Calu3 (cell line): Measurements from ENCODE around the gene B4GALT5. TPM values are rescaled to one million over a fixed set of nuclear protein-coding genes. Genes with fewer than 3 reads are reported as not detected.

Experiments used
- BruUV-seq: library from RNA; stranded (reverse); fragments of 400-500 nt; replicated peaks from 2 replicates; lab custom pipeline; 2021; lab: Mats Ljungman, UMichigan
- CTCF ChIA-PET: fragments of 300-600 bp; sonication (Branson Sonifier 250); formaldehyde crosslinking; loops from one replicate; lab custom pipeline; 2022; ENCODE audit warnings: antibody characterized with exemption; lab: Charles Lee
- DNase-seq: peaks from one replicate; pipeline ENCODE4 v3.0.0; 2022
- H3K27ac Mint-ChIP-seq: one replicate; pipeline ENCODE4 v1.8.0; 2022; ENCODE audit warnings: mixed read lengths; ENCODE audit not compliant: unreplicated experiment
- H3K27me3 Mint-ChIP-seq: one replicate; pipeline ENCODE4 v1.8.0; 2022; ENCODE audit warnings: mixed read lengths; ENCODE audit not compliant: unreplicated experiment
- H3K36me3 Mint-ChIP-seq: one replicate; pipeline ENCODE4 v1.8.0; 2022; ENCODE audit warnings: mild to moderate bottlenecking, moderate library complexity, mixed read lengths; ENCODE audit not compliant: insufficient read depth, unreplicated experiment
- H3K4me1 Mint-ChIP-seq: one replicate; pipeline ENCODE4 v1.8.0; 2022; ENCODE audit warnings: mild to moderate bottlenecking, low read depth, mixed read lengths; ENCODE audit not compliant: unreplicated experiment
- H3K4me3 Mint-ChIP-seq: one replicate; pipeline ENCODE4 v1.8.0; 2022; ENCODE audit warnings: mild to moderate bottlenecking, low read depth, moderate library complexity, mixed read lengths; ENCODE audit not compliant: unreplicated experiment
- H3K9me3 Mint-ChIP-seq: one replicate; pipeline ENCODE4 v1.8.0; 2022; ENCODE audit warnings: low read depth, mixed read lengths; ENCODE audit not compliant: unreplicated experiment
- CTCF ChIP-seq: fragments of 200-600 bp; IDR thresholded peaks from one replicate; pipeline ENCODE4 v1.8.0; 2022; ENCODE audit warnings: antibody characterized with exemption; ENCODE audit not compliant: unreplicated experiment
- intact Hi-C: fragments of 100-400 bp; cut with micrococcal nuclease; formaldehyde crosslinking; loops from one replicate; pipeline ENCODE4 v1.10.0; 2022; ENCODE audit not compliant: unreplicated experiment
- total RNA-seq: library from RNA; stranded (reverse); gene quantifications from 2 replicates; pipeline ENCODE4 v1.2.3, GENCODE V29; 2022

The B4GALT5 gene
- total RNA-seq, 1 experiment from 2014 or later = 117 TPM

DNA sequence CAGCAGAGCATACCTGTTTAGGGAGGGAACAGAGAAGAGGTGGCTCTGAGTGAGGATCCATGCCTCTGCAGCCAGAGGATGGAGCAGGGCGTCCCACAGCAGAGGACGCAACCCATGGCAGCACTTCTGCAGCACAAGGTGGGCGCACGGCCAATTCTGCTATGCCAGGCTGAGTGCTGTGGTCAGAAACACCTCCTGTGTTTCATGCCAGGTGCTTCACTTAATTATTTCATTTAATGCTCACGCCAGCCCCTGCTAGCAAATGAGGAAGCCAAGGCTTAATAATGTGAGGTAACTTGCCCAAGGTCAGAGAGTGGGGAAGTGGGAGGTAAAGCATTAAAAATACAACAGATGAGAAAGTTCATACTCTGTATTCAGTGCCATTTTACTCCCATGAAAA, 77.2 kb downstream of the B4GALT5 start:
- H3K36me3 Mint-ChIP-seq = peaks cover 64% of the 10 kb centered on the region
- no peak for TF ChIP-seq CTCF

DNA sequence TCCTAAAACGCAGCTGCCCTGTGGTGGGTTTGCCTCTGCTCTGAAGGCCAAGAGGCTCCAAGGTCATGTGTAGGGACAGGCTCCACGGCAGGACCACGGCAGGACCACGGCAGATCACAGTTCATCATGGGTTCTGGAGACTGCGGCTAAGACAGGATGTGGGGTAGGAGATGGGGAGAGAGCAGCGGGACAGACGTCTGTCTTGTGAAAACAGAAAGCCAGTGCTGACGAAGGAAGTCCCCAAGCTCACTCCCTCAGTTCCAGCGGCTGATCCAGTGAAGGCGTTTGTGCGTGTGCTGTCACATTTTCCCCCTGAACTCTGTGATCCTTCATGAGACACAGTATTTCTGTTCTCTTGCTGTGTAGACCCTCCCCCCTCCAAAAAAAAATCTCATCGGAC, 77.8 kb downstream of the B4GALT5 start:
- Mint-ChIP-seq H3K27me3 (no peaks in the 10 kb centered on the region), H3K4me1 (peaks cover 11% of the 10 kb centered on the region), H3K27ac (no peak overlapping the region), H3K9me3 (no peaks in the 10 kb centered on the region), H3K4me3 (no peak overlapping the region), H3K36me3 (peaks cover 64% of the 10 kb centered on the region)
- intact Hi-C loops = no loop called here
- CTCF ChIA-PET = interaction anchor here (1.5 kb wide), 1 partner anchor 9 kb away, joined by 4 read pairs; no protein-coding TSS in a partner anchor
- DNase-seq = no peak
- no TSS peak for BruUV-seq
- TF ChIP-seq CTCF = no peak

More for the DNA sequence above, 77.2 kb downstream of the B4GALT5 start:
- peaks cover 13% of the 10 kb centered on the region for H3K4me1 Mint-ChIP-seq
- BruUV-seq = no TSS peak
- CTCF ChIA-PET = interaction anchor here (1.5 kb wide), 1 partner anchor 8 kb away, joined by 4 read pairs; no protein-coding TSS in a partner anchor
- no peak for DNase-seq
- intact Hi-C loops = no loop called here
- no peak overlapping the region for H3K4me3 Mint-ChIP-seq
- H3K27ac Mint-ChIP-seq = no peak overlapping the region
- no peaks in the 10 kb centered on the region for H3K27me3 Mint-ChIP-seq
- no peaks in the 10 kb centered on the region for H3K9me3 Mint-ChIP-seq

- Mint-ChIP-seq H3K4me3 (no peak overlapping the region), H3K9me3 (no peaks in the 10 kb centered on the region), H3K27me3 (no peaks in the 10 kb centered on the region), H3K27ac (no peak overlapping the region), H3K4me1 (peaks cover 10% of the 10 kb centered on the region), H3K36me3 (peaks cover 64% of the 10 kb centered on the region)
- no peak for DNase-seq
- TF ChIP-seq CTCF = no peak
- CTCF ChIA-PET = interaction anchor here (0.8 kb wide), 1 partner anchor 30 kb away, joined by 3 read pairs; no protein-coding TSS in a partner anchor
- BruUV-seq = no TSS peak
- intact Hi-C loops = no loop called here
Observed at GRCh38 chr20:49635166-49635565, 78.5 kb downstream of the B4GALT5 start.

DNA sequence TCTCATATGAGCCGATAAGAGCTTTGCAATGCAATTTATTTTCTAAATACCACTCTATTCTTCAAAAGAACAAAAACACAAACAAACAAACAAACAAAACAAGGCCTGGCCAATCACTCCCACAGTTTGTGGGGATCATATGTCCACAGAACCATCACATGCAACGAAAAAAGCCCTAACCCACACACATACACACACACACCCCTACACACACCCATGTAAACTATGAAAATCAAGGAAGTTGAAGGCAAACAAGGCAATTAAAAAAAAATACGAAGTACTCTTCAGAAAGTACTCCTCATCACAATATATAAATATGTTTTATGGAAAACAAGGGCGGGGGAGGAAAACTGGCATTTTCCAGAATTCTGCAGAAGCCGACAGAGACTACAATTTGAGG, 79.6 kb downstream of the B4GALT5 start:
- intact Hi-C loops = no loop called here
- H3K27ac Mint-ChIP-seq = no peak overlapping the region
- H3K27me3 Mint-ChIP-seq = no peaks in the 10 kb centered on the region
- H3K9me3 Mint-ChIP-seq = no peaks in the 10 kb centered on the region
- H3K4me1 Mint-ChIP-seq = peaks cover 10% of the 10 kb centered on the region
- DNase-seq = no peak
- CTCF ChIA-PET = interaction anchor here (0.8 kb wide), 1 partner anchor 31 kb away, joined by 3 read pairs; no protein-coding TSS in a partner anchor
- no peak overlapping the region for H3K4me3 Mint-ChIP-seq
- no peak for TF ChIP-seq CTCF
- H3K36me3 Mint-ChIP-seq = peaks cover 55% of the 10 kb centered on the region
- no TSS peak for BruUV-seq
